GM08714 (cell line): ENCODE measurements around the gene METTL27.
A peak's percentile ranks its signal among the peaks of the same experiment; 100 is the strongest.
"Not testable (repeated sequence)": the region's sequence is repeated elsewhere in the genome, so short reads cannot be mapped to it uniquely, and the experiment has no call there.

Experiments used
- H3K4me3 ChIP-seq: fragments of 200-500 bp; sonication (Bioruptor generic); 2 replicates; pipeline ENCODE4 v1.5.1; 2014; ENCODE audit warnings: mild to moderate bottlenecking, low read length, inconsistent platforms
- ZNF274 ChIP-seq: IDR thresholded peaks from 2 replicates; pipeline ENCODE4 v1.6.1; 2012; ENCODE audit warnings: mild to moderate bottlenecking, low read depth, low read length

The METTL27 gene

GRCh38 chr7:73852500-73852899 is 10.2 kb upstream of the METTL27 start:
- TF ChIP-seq ZNF274: no peak
- no peak overlapping the region for H3K4me3 ChIP-seq

GRCh38 chr7:73851410-73852338 is 9.4 kb upstream of the METTL27 start:
- no peak overlapping the region for H3K4me3 ChIP-seq
- TF ChIP-seq ZNF274: no peak

- H3K4me3 ChIP-seq: no peak overlapping the region
- no peak for TF ChIP-seq ZNF274
Observed at GRCh38 chr7:73850781-73851207, 8.5 kb upstream of the METTL27 start.

- H3K4me3 ChIP-seq: no peak overlapping the region
- TF ChIP-seq ZNF274: no peak
Observed at GRCh38 chr7:73847941-73848723, 5.8 kb upstream of the METTL27 start.

- not testable (repeated sequence) for H3K4me3 ChIP-seq
Observed at GRCh38 chr7:73845701-73846195, 3.4 kb upstream of the METTL27 start.

GRCh38 chr7:73844848-73845460 is 2.6 kb upstream of the METTL27 start:
- H3K4me3 ChIP-seq: no peak overlapping the region
- TF ChIP-seq ZNF274: no peak

GRCh38 chr7:73844131-73844547 is 1.8 kb upstream of the METTL27 start:
- TF ChIP-seq ZNF274: no peak
- no peak overlapping the region for H3K4me3 ChIP-seq

GRCh38 chr7:73841689-73842066 is 638 bp downstream of the METTL27 start:
- peak overlapping the region; percentile 47; the same call in 1 of the 2 replicates for H3K4me3 ChIP-seq
- no peak for TF ChIP-seq ZNF274

GRCh38 chr7:73840715-73841379 is 1.5 kb downstream of the METTL27 start:
- no peak for TF ChIP-seq ZNF274
- H3K4me3 ChIP-seq: no peak overlapping the region

GRCh38 chr7:73839743-73840714 is 2.3 kb downstream of the METTL27 start:
- no peak for TF ChIP-seq ZNF274
- H3K4me3 ChIP-seq: no peak overlapping the region

GRCh38 chr7:73839290-73839689 is 3.0 kb downstream of the METTL27 start:
- no peak overlapping the region for H3K4me3 ChIP-seq
- TF ChIP-seq ZNF274: no peak

- H3K4me3 ChIP-seq: no peak overlapping the region
- no peak for TF ChIP-seq ZNF274
Observed at GRCh38 chr7:73838642-73839041, 3.7 kb downstream of the METTL27 start.

- not testable (repeated sequence) for H3K4me3 ChIP-seq
Observed at GRCh38 chr7:73837167-73837566, 5.1 kb downstream of the METTL27 start.
